ENCODE measurements around the gene COBLL1.

The COBLL1 gene

DNA sequence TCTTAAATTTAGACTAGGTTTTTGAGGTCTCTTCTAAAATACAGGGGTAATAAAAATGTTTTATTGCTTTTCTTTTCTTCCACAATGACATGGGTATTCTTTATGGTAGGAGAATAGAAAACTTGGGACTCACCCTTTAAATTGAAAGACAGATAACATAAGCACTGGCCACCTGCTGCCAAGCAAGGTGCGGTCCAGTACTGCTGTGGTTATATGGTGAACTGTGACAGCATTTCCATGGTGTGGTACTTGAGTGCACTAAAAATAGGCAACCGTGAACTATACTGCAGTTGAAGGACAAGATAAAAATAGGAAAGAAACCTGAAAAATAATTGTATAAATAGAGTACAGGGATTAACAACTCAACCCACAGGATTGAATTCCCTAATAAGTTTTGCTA, 165.9 kb downstream of the COBLL1 start:
- no peak for DNase-seq

DNA sequence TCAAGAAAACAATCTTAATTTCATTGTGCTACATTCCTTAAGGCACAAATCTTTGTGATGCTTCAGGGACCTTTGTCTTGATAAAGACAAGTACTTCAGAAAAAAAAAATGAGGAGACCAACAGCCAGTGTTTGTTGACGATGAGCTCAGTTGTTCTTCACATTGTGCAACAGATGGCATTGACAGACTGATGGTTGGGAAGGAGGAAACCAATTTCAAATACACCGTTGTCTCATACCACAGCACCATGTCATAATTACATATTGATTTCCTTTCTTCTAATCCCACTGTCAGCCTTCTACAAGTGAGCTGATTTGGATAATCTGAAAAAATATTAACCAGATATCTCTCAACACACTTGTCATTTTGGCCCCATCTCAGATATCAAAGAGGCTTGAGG, 166.6 kb downstream of the COBLL1 start:
- no peak for DNase-seq

DNA sequence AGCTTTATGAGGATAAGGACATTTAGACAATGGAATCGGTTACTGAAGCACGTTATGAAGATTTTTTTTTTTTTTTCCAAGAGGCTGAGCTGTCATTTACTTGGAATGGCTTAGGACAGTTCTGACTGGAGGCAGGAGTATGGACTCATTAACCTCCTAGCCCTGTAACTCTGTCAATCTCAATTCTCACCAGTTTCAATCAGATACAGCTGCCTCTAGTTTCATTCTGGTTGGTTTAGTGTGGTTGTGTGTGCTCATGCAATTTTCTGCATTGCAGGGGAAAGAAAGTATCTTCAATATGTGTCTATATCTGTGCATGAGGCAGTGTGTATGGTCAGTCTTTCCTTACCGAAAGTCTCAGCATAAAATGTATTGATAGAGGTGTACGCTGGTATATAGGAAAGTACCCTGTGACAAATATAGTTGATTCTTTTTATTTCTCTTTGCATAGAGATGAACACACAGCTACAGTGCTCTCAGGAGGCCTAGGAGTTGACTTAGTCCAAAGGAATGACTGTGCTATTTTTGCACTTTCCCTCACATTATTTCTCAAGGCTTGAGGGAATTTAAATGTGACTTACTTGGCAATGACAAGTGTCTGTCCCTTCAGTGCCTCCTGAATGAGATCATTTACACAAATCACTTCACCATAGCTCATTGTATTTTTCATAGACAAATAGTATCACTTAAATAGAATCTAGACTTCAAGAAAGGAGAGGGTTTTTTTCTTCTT, 169.8 kb downstream of the COBLL1 start:
- no peak for DNase-seq

DNA sequence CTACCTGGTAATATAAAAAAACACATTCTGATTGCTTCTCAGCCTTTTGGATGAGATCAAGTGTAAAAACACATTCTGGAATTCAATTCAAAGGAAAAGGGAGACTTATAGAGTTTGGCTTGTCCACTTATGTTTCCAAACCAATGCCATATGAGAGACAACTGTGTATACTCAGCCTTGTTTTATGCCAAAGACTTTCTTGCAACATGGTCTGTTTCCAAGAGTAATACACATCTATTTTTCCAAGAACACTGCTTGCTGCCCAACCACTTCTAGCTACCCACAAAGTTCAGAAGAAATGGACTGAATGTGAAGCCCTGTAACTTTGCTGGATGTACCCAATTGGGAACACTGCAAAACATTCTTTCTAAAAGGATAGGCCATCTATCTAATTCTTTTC, 172.3 kb downstream of the COBLL1 start:
- DNase-seq: no peak

DNA sequence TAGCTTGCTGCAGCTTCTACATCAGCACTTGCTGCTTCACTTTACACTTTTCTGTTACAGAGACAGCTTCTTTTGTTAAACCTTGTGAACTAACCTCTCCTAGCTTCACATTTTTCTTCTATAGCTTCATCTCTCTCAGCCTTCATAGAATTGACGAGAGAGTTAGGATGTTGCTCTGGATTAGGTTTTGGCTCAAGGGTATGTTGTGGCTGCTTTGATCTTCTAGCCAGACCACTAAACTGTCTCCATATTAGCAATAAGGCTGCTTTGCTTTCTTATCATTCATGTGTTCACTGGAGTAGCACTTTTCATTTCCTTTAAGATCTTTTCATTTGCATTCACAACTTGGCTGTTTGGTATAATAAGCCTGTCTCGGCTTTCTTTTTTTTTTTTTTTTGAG, 174.1 kb downstream of the COBLL1 start:
- no peak for DNase-seq

- DNase-seq: no peak
Measured at GRCh38 chr2:164664070-164664469, 177.6 kb downstream of the COBLL1 start.

DNA sequence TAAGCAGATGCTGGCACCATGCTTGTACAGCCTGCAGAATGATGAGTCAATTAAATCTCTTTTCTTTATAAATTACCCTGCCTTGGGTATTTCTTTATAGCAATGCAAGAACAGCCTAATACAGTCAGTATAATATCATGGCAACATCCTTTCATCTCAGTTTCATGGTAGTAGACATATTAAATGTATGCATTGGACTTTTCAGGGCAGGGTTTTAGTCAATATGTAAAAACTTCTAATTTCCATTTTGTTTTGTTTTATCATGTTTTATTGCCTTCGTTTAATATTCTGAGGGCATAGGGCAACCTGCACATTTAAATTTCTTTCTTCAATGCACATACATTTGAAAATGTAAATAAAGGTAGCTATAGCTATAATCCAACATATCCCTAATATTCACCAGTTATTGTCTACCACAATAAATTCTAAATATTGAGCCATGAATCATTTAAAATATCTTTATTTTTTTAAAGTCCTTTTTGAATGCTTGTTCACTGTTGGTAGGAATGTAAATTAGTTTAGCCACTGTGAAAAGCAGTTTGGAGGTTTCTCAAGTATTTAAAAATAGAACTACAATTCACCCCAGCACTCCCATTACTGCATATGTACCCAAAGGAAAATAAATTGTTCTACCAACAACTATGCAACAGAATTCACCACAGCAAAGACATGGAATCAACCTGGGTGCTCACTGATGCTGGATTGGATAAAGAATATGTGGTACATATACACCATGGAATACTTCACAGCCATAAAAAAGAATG, 178.6 kb downstream of the COBLL1 start:
- DNase-seq: no peak

GRCh38 chr2:164662066-164662465, 179.6 kb downstream of the COBLL1 start:
- DNase-seq: no peak

GRCh38 chr2:164661349-164661748, 180.3 kb downstream of the COBLL1 start:
- DNase-seq: no peak

DNA sequence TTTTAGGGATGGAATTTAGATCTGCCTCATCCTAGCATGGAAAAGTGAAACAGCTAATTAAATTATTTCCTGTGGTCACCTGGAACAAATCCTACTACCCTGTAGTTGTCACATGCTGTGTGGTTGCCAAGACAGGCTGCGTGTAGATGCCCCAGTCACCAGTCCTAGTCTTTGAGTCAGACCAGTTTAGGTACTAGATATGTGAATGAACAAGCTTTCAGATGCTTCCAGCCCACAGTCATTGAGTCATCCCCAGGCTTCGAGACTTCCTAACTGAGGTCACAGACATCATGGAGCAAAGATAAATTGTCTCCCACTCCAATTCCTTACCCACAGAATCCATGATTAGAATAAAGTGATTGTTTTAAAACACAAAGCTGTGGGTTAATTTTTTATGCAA, 184.5 kb downstream of the COBLL1 start:
- DNase-seq: no peak

DNA sequence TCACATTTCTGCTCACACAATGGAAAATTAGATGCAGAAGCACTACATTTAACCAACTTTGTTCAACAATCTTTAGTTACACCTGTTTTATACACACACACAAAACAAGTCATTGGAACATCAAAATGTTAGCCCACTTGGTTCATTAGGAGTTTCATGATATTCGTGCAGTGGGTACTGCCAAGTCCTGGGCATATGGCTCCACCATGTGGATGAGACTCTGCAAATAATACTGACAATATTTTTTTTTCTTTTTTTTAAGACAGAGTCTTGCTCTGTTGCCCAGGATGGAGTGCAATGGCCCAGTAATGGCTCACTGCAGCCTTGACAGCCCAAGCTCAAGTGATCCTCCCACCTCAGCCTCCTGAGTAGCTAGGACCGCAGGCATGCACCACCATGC, 185.9 kb downstream of the COBLL1 start:
- no peak for DNase-seq

GRCh38 chr2:164655336-164655735, 186.3 kb downstream of the COBLL1 start:
- DNase-seq: no peak

DNA sequence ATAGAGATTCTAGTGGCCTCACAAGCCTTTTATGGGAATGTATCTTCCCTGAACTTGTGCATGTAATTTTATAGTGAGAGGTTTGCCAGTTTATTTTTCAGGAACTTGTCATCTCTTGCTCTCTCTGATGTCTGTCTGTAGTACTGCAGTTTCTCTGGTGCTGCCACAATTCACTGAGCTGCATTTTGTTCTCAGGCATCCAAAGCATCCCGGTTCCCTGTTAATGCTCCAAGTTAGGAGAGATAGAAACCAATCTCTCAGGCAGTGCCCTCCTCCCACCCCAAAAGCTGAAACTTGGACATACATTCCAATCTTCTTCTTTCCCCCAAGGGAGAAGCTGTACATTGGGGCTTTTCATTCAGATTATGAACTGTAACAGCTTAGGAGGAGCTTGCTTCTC, 190.3 kb downstream of the COBLL1 start:
- no peak for DNase-seq

DNA sequence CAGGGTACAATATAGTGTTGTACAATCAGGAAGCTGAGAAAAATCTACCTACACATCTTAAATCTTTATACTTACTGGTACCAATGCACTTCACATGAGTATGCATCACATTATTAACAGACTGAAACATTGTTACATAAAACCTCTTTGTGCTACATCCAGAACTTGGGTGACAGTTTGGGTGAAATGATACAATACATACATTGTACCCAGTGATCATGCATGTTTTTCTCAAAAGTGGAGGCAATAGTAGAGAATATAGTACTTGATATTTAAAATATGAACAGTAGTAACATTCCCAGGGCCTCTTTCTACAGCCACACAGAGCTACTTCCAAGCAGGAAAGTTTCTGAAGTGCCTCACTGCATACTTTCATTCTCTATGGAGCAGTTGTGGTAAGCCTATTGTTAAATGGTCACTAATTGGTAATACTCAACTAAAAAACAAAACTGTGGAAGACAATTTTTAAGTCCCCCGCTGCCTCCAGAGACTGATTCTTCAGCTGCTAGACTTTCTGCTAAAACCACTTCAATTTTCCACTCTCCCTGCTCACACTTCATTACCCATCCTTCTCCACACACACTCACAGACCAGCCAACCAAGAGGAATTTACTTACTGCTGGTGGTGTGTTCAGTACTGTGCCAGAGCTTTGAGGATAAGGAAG, 197.5 kb downstream of the COBLL1 start:
- DNase-seq: no peak

DNA sequence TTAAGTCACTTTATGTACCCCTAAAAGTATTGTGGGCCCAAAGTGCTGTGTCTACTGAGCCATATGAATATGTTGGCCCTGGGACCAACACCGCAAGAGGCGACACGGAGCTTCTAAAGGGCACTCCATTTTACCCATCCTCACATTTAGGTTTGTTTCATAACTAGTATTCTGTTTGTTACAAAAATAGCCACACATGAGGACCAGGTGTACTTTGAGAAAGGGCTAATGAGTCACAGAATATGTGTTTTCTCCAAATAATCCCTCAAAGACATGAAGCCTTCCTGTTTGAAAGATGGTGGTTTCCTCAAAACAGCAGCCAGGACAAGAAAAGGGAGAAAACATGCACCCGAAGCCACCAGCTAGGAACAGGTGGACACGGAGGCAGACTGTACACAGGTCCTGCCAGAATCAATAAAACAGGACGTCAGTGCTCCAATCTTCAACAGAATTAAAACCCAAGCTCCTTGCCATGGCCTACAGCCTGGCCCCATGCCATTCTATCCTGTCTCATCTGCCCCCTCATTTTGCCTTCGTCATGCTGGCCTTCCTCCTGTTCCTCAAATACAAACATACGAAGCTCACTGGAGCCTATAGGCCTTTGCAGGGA, 198.6 kb downstream of the COBLL1 start:
- DNase-seq: no peak

GRCh38 chr2:164642268-164642667, 199.4 kb downstream of the COBLL1 start:
- no peak for DNase-seq
